Measurements from ENCODE around the gene SYCN. TPM values are rescaled to one million over a fixed set of nuclear protein-coding genes. Genes with fewer than 3 reads are reported as not detected.
A peak's percentile ranks its signal among the peaks of the same experiment; 100 is the strongest.

SYCN gene
- total and polyA plus RNA-seq, 8 donors: not detected

- Histone ChIP-seq H3K36me3 (peaks cover 0 to 73% of the 10 kb centered on the region in 2 donors), H3K27me3 (no peaks in the 10 kb centered on the region), H3K9me3 (no peaks in the 10 kb centered on the region), H3K4me3 (no peak overlapping the region), H3K4me1 (peaks cover 0 to 13% of the 10 kb centered on the region in 2 donors), H3K27ac (no peak overlapping the region)
- intact Hi-C loops (cut with DNase I): no loop called here
- ATAC-seq (no peak), DNase-seq (peak in 1 of 4 donors; percentile 64)
- TF ChIP-seq CTCF (IDR thresholded peaks at IDR 0.05): no peak
These were observed 32.3 kb downstream of the SYCN start for GRCh38 chr19:39171479-39172465.

- no peaks in the 10 kb centered on the region for H3K27me3 ChIP-seq
- H3K4me3 ChIP-seq: no peak overlapping the region
- H3K9me3 ChIP-seq: no peaks in the 10 kb centered on the region
- no peak for ATAC-seq
- TF ChIP-seq CTCF (IDR thresholded peaks at IDR 0.05): no peak
- H3K36me3 ChIP-seq: peaks cover 0 to 62% of the 10 kb centered on the region in 2 donors
- DNase-seq: no peak
- peak overlapping the region in 1 of 2 donors; percentile 75 for H3K27ac ChIP-seq
- intact Hi-C loops (cut with DNase I): no loop called here
- peaks cover 0 to 25% of the 10 kb centered on the region in 2 donors for H3K4me1 ChIP-seq
These were observed 33.5 kb downstream of the SYCN start for GRCh38 chr19:39170386-39171231.

- Histone ChIP-seq H3K4me1 (peaks cover 0 to 28% of the 10 kb centered on the region in 2 donors), H3K27ac (peak overlapping the region in 1 of 2 donors; percentile 75), H3K9me3 (no peaks in the 10 kb centered on the region), H3K27me3 (no peaks in the 10 kb centered on the region), H3K36me3 (peaks cover 0 to 49% of the 10 kb centered on the region in 2 donors), H3K4me3 (no peak overlapping the region)
- intact Hi-C loops (cut with DNase I): no loop called here
- ATAC-seq (no peak), DNase-seq (peak in 1 of 4 donors; percentile 77)
- TF ChIP-seq CTCF (IDR thresholded peaks at IDR 0.05): no peak
These were observed 34.8 kb downstream of the SYCN start for GRCh38 chr19:39169143-39169810.

GRCh38 chr19:39168258-39169142 lies 35.6 kb downstream of the SYCN start:
- Histone ChIP-seq H3K36me3 (peaks cover 0 to 41% of the 10 kb centered on the region in 2 donors), H3K27me3 (no peaks in the 10 kb centered on the region), H3K4me1 (peaks cover 0 to 29% of the 10 kb centered on the region in 2 donors), H3K27ac (peak overlapping the region in 1 of 2 donors; percentile 75), H3K4me3 (no peak overlapping the region), H3K9me3 (no peaks in the 10 kb centered on the region)
- ATAC-seq (no peak), DNase-seq (no peak)
- intact Hi-C loops (cut with DNase I): no loop called here
- no peak for TF ChIP-seq CTCF (IDR thresholded peaks at IDR 0.05)

Data from left lung (tissue), 10 donors.